Fibroblast of mammary gland (primary cell): Measurements from ENCODE around the gene CACNB2.

ENCODE experiments used
- DNase-seq: peaks from one replicate; pipeline ENCODE4 v3.0.0-alpha.2; 2010; ENCODE audit warnings: low read depth
- H3K4me3 ChIP-seq: 2 replicates; pipeline ENCODE4 v1.5.1; 2011; ENCODE audit warnings: low read depth, mild to moderate bottlenecking, low read length, moderate library complexity; ENCODE audit not compliant: control insufficient read depth
- TF ChIP-seq, protein P1 (sequence below): conservative IDR thresholded peaks from 2 replicates; pipeline ENCODE4 v1.5.1; 2011; ENCODE audit warnings: low read depth, low read length, inconsistent platforms; ENCODE audit not compliant: control insufficient read depth, insufficient read depth

CACNB2 gene

DNA sequence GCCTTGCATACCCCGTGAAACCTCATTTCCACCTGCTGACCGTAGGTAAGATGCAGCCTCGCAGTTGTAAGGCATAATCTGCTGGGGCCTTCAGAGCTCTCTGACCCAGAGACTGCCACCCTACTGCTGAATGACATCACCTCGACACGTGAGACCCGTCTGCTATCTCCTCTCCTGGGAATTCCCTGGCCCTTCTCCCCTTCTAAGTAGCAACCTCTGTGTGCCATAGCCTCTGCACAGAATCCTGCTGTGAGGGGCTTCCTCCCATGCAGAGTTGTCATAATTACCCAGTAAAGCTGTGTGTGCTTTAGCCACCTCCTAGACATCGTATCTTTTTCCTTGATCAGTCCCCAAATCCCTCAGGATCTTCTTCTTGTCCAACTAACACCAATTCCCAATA is 106.7 kb downstream of the CACNB2 start:
- DNase-seq: no peak
- TF ChIP-seq, protein P1, sequence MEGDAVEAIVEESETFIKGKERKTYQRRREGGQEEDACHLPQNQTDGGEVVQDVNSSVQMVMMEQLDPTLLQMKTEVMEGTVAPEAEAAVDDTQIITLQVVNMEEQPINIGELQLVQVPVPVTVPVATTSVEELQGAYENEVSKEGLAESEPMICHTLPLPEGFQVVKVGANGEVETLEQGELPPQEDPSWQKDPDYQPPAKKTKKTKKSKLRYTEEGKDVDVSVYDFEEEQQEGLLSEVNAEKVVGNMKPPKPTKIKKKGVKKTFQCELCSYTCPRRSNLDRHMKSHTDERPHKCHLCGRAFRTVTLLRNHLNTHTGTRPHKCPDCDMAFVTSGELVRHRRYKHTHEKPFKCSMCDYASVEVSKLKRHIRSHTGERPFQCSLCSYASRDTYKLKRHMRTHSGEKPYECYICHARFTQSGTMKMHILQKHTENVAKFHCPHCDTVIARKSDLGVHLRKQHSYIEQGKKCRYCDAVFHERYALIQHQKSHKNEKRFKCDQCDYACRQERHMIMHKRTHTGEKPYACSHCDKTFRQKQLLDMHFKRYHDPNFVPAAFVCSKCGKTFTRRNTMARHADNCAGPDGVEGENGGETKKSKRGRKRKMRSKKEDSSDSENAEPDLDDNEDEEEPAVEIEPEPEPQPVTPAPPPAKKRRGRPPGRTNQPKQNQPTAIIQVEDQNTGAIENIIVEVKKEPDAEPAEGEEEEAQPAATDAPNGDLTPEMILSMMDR: no peak
- no peak overlapping the region for H3K4me3 ChIP-seq

DNA sequence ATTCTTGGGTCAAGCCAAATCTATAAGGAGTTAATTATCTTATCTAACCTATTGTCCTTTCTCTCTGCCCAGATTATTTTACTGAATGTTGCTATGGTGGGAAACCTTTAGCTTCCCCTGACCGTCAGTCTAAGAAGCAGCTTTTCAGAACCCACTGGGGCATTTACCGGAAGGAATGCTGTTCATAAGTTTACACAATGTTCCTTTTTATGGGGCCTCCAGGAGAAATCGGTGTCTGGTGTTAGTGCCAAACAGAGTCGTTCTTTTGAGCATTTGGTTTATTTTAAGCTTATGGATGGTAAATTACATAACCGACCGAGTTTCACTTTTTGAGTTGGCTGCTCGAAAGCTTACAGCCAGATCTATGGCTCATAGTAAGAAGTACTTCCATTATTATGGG is 111.9 kb downstream of the CACNB2 start:
- DNase-seq: no peak
- TF ChIP-seq, protein P1: no peak

DNA sequence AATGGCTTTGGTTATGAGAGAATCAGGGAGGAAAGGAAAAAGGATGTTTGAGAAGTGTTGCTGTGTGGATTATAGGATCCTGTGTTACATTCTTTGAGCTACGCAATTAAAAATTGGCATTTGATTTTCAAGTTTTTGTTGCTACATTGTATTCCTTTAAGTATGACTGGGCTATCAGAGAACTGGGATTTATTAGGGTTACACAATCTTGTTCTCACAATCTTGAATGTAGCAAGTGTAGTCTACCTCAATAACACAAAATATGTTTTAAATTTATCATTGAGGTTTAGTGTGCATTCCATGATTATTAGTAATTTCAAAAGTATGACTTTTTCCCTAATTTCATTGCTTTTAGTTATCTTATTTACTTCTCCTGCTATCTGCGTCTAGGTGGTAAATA is 113.9 kb downstream of the CACNB2 start:
- H3K4me3 ChIP-seq: no peak overlapping the region
- TF ChIP-seq, protein P1: no peak
- peak; percentile 82 for DNase-seq

More for the DNA sequence above, 111.9 kb downstream of the CACNB2 start:
- H3K4me3 ChIP-seq: no peak overlapping the region

DNA sequence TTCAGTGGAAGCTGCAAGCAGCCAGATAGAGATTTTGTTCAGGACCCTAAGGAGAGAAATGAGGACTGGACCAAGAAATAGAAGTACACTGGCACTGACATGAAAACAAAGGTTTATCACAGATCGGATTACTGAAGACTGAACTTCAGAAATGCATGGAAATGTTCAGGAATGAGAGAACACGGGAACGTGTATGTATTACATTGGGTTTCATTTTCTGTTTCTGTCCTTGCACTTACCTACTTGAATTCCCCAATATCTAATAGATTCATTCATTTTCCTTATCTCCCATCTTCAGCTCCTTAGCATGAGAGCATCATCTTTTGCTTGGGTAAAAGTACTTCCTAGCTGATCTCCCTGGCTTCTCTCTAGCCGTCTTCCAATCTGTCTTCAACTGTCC is 114.5 kb downstream of the CACNB2 start:
- TF ChIP-seq, protein P1: no peak
- no peak for DNase-seq

DNA sequence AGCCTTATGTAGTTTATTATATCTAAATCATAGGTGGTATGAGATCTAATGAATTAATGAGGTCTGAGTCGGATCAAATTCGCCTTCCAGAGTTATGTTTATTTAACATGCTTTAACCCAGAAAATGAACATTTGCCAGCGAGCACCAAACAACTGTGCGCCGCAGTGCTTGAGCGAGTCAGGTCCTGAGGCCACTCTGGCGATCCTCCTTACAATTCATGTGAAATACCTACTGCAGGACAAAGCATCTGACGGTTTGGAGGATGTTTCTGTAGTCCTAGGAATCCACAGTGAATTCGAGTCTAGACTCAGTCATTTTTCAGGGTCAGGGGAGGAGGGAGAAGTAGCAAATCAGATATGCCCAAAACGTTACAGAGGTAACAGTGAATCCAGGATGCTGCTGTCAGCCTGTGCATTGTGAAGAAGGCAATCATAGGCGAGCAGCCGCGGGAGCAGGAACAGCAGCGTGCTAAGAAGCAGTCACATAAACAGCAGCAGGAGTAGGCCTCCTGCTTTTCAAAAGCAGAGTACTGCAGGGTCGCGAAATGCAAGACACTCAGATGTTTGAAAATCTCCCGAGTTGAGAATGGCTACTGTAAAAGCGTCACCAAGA is 120.2 kb downstream of the CACNB2 start:
- no peak for DNase-seq
- no peak overlapping the region for H3K4me3 ChIP-seq
- TF ChIP-seq, protein P1: no peak

More for the DNA sequence above, 114.5 kb downstream of the CACNB2 start:
- no peak overlapping the region for H3K4me3 ChIP-seq

DNA sequence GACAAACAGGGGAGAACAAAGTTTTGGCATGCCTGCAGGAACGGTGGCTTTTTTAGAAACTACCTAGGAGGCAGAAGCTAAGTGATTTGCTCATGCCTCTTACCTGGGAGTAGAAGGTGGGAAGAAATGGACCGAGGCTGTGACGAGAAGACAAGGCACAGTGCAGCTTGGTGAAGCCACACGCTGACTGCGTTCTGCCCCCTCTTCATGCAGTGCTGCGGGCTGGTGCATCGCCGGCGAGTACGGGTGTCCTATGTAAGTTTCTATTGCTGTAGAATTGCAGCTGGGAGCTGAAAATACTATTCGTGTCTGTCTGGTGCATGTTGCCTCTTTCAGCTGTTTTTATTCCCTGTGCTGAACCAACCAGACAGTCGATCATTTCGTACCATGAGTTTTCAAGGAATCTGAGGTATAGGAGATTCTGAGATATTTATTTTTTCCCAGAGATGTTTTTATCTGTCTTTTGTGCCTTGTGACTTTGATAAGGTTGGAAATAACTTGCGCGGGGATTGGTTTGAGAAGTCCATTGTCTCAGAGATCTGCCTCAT is 120.9 kb downstream of the CACNB2 start:
- H3K4me3 ChIP-seq: no peak overlapping the region
- TF ChIP-seq, protein P1: no peak
- no peak for DNase-seq
